Kidney (tissue), 14 donors: ENCODE measurements around the gene CDH11. TPM values are rescaled to one million over a fixed set of nuclear protein-coding genes. Genes with fewer than 3 reads are reported as not detected.

Experiments
- DNase-seq, 5 donors: peaks; one replicate each; pipeline ENCODE4 v3.0.0-alpha.2; 2013 to 2020
- FAIRE-seq: peaks from 2 replicates; lab custom pipeline; 2012; peaks lifted over from hg19 to GRCh38; lab: Jason Lieb, UNC
- H3K27ac ChIP-seq, 2 donors: one replicate each; pipeline ENCODE4 v1.7.0; 2013; ENCODE audit warnings: low read depth in 2 of 2, low read length in 2 of 2, inconsistent platforms in 1 of 2
- H3K27me3 ChIP-seq: one replicate; pipeline ENCODE4 v1.7.1; 2013; ENCODE audit warnings: low read length, inconsistent platforms; ENCODE audit not compliant: control insufficient read depth, insufficient read depth
- H3K36me3 ChIP-seq, 3 donors: one replicate each; pipeline versions ENCODE4 v1.7.0 to v1.7.1; 2013; ENCODE audit warnings: low read length in 3 of 3, control low read depth in 1 of 3, inconsistent platforms in 1 of 3; ENCODE audit not compliant: insufficient read depth in 3 of 3, control insufficient read depth in 2 of 3
- H3K4me1 ChIP-seq, 3 donors: one replicate each; pipeline versions ENCODE4 v1.7.0 to v1.7.1; 2013; ENCODE audit warnings: low read length in 3 of 3, inconsistent platforms in 1 of 3, low read depth in 1 of 3; ENCODE audit not compliant: control insufficient read depth in 2 of 3, insufficient read depth in 2 of 3
- H3K4me3 ChIP-seq, 3 donors: one replicate each; pipeline versions ENCODE4 v1.7.0 to v1.8.1; 2013; ENCODE audit warnings: low read length in 3 of 3, control low read depth in 1 of 3, inconsistent platforms in 1 of 3
- H3K9ac ChIP-seq, 3 donors: one replicate each; pipeline versions ENCODE4 v1.7.0 to v1.7.1; 2013; ENCODE audit warnings: low read length in 3 of 3, control low read depth in 1 of 3, inconsistent platforms in 1 of 3
- H3K9me3 ChIP-seq, 3 donors: one replicate each; pipeline versions ENCODE4 v1.7.0 to v1.7.1; 2013; ENCODE audit warnings: low read length in 3 of 3, control low read depth in 1 of 3, inconsistent platforms in 1 of 3; ENCODE audit not compliant: control insufficient read depth in 2 of 3, insufficient read depth in 1 of 3
- intact Hi-C: fragments of 100-400 bp; cut with DNase I; formaldehyde crosslinking; loops from one replicate; pipeline ENCODE4 v1.11.1; 2022
- polyA plus RNA-seq: library from polyadenylated mRNA; stranded (reverse); fragments of 350-450 nt; fragmentation: Illumina TruSeq; extraction: RNeasy Lipid Tissue Mini Kit (QIAGEN cat#74804); gene quantifications from one replicate; pipeline ENCODE4 v1.2.3, GENCODE V29; 2014; ENCODE audit warnings: low read depth, low replicate concordance; ENCODE audit not compliant: insufficient read depth
- total RNA-seq: library from RNA; stranded (reverse); fragmentation: NEBNext Ultra II Directional; extraction: Animal tissue kit (Norgen Biotek cat#: 25700); gene quantifications from one replicate; pipeline ENCODE4 v1.2.1, GENCODE V29; 2021
- TF ChIP-seq, protein P1 (sequence below): IDR thresholded peaks from 3 replicates; pipeline ENCODE4 v1.5.1; 2012; ENCODE audit warnings: mild to moderate bottlenecking, moderate library complexity, borderline replicate concordance; ENCODE audit not compliant: insufficient read depth; ENCODE audit errors: extremely low read depth
- donor health status: control.
- donor health status: control.
- donor health status: control.
- donor health status: control.
- donor health status: control.
- donor health status: DM: yes; HTN: yes; CAD: no.
- donor health status: Normal renal cell carcinoma (clear cell type).

The CDH11 gene
- total and polyA plus RNA-seq, 2 donors from 2014 or later, result 3.0 to 44.9 TPM

DNA sequence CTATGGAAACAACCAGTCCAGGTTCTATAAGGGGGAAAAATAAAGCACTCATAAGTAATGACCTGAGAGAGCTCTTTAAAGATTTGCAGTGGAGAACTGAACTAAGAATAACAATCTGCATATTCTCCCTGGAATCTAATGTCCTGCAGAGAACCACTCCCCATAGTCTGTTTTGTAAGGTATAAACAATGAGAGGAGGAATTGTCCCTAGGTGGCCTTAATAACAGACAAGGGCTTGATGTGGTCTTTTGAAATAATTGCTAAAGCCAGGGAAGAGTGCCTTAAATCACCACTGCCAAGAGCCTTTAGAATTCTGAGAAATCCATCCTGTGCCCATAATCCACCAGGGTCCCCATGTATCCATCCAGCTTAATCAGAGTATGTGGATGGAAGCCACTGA is 106.3 kb downstream of the CDH11 start:
- no peaks in the 10 kb centered on the region for H3K4me1 ChIP-seq
- TF ChIP-seq, protein P1, sequence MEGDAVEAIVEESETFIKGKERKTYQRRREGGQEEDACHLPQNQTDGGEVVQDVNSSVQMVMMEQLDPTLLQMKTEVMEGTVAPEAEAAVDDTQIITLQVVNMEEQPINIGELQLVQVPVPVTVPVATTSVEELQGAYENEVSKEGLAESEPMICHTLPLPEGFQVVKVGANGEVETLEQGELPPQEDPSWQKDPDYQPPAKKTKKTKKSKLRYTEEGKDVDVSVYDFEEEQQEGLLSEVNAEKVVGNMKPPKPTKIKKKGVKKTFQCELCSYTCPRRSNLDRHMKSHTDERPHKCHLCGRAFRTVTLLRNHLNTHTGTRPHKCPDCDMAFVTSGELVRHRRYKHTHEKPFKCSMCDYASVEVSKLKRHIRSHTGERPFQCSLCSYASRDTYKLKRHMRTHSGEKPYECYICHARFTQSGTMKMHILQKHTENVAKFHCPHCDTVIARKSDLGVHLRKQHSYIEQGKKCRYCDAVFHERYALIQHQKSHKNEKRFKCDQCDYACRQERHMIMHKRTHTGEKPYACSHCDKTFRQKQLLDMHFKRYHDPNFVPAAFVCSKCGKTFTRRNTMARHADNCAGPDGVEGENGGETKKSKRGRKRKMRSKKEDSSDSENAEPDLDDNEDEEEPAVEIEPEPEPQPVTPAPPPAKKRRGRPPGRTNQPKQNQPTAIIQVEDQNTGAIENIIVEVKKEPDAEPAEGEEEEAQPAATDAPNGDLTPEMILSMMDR, result no peak
- no peak for FAIRE-seq

GRCh38 chr16:65012357-65012756 is 109.5 kb downstream of the CDH11 start:
- Histone ChIP-seq H3K9me3 (no peaks in the 10 kb centered on the region), H3K27me3 (no peaks in the 10 kb centered on the region), H3K9ac (no peak overlapping the region), H3K4me3 (no peak overlapping the region), H3K4me1 (no peaks in the 10 kb centered on the region), H3K36me3 (no peaks in the 10 kb centered on the region), H3K27ac (no peak overlapping the region)
- no peak for FAIRE-seq
- DNase-seq, result no peak
- TF ChIP-seq, protein P1, result no peak
- intact Hi-C loops, result no loop called here

More for the DNA sequence above, 106.3 kb downstream of the CDH11 start:
- Histone ChIP-seq H3K27ac (no peak overlapping the region), H3K9me3 (no peaks in the 10 kb centered on the region), H3K4me3 (no peak overlapping the region), H3K36me3 (no peaks in the 10 kb centered on the region), H3K27me3 (no peaks in the 10 kb centered on the region), H3K9ac (no peak overlapping the region)
- intact Hi-C loops, result no loop called here
- no peak for DNase-seq

- DNase-seq (peak in 1 of 5 donors; percentile 22), FAIRE-seq (no peak)
- H3K36me3 ChIP-seq, result no peaks in the 10 kb centered on the region
- TF ChIP-seq, protein P1, result no peak
- H3K9me3 ChIP-seq, result no peaks in the 10 kb centered on the region
- H3K4me3 ChIP-seq, result no peak overlapping the region
- H3K9ac ChIP-seq, result no peak overlapping the region
- intact Hi-C loops, result no loop called here
- no peak overlapping the region for H3K27ac ChIP-seq
- H3K4me1 ChIP-seq, result no peaks in the 10 kb centered on the region
- no peaks in the 10 kb centered on the region for H3K27me3 ChIP-seq
Observed at GRCh38 chr16:65010125-65010524, 111.7 kb downstream of the CDH11 start.

- Histone ChIP-seq H3K27ac (no peak overlapping the region), H3K36me3 (no peaks in the 10 kb centered on the region), H3K9me3 (no peaks in the 10 kb centered on the region), H3K4me1 (no peaks in the 10 kb centered on the region), H3K4me3 (no peak overlapping the region), H3K27me3 (no peaks in the 10 kb centered on the region), H3K9ac (no peak overlapping the region)
- DNase-seq (no peak), FAIRE-seq (no peak)
- TF ChIP-seq, protein P1, result no peak
- intact Hi-C loops, result no loop called here
Observed at GRCh38 chr16:65005696-65006095, 116.2 kb downstream of the CDH11 start.
